HCT116 (cell line): ENCODE data around the gene SAMD4A. TPM values are rescaled to one million over a fixed set of nuclear protein-coding genes. Genes with fewer than 3 reads are reported as not detected.

Experiments
- ATAC-seq: fragments of 200-7000 bp; cut with Tn5 transposase; 2 replicates; pipeline ENCODE4 v1.9.1; 2020; ENCODE audit warnings: mild to moderate bottlenecking, moderate library complexity
- BruUV-seq: library from RNA; stranded (reverse); fragments of 400-500 nt; replicated peaks from 2 replicates; lab custom pipeline; 2021; lab: Mats Ljungman, UMichigan
- CTCF ChIA-PET: fragments of 300-600 bp; sonication (Branson Sonifier 250); formaldehyde crosslinking; loops from one replicate; lab custom pipeline; 2021; ENCODE audit warnings: antibody characterized with exemption; lab: Charles Lee
- POLR2A ChIA-PET: fragments of 300-600, 350-600 bp; sonication (Branson Sonifier 250); formaldehyde crosslinking; loops from one replicate; lab custom pipeline; 2021; ENCODE audit warnings: antibody characterized with exemption; lab: Charles Lee
- RAD21 ChIA-PET, 2 experiments: fragments of 300-600 bp; sonication (Branson Sonifier 250); formaldehyde crosslinking; loops; one replicate each; lab custom pipeline; 2023; ENCODE audit warnings: low total read pairs in 2 of 2; ENCODE audit not compliant: uncharacterized antibody in 2 of 2, unreplicated experiment in 2 of 2, low non-redundant PET in 1 of 2; lab: Charles Lee
- DNase-seq: peaks from one replicate; pipeline ENCODE4 v3.0.0-alpha.2; 2010; ENCODE audit warnings: low read depth, low spot score
- H2AFZ ChIP-seq: fragments of 200-600 bp; shearing (Covaris generic), sonication (generic); 2 replicates; pipeline ENCODE4 v1.6.1; 2017; ENCODE audit warnings: low read depth, mixed run types, mixed read lengths, antibody characterized with exemption, low read length; ENCODE audit not compliant: poor library complexity, severe bottlenecking
- H3K27ac ChIP-seq: 2 replicates; pipeline ENCODE4 v1.5.1; 2012; ENCODE audit warnings: low read depth, low read length
- H3K27me3 ChIP-seq: fragments of 200-600 bp; sonication (generic); 2 replicates; pipeline ENCODE4 v1.6.1; 2016; ENCODE audit warnings: mixed run types, low read length, mixed read lengths; ENCODE audit not compliant: insufficient read depth
- H3K36me3 ChIP-seq, 2 experiments: fragments of 200-500 bp in 1 of 2; fragments of 200-600 bp in 1 of 2; sonication (Bioruptor generic) in 1 of 2; sonication (generic) in 1 of 2; 2 replicates each; pipeline versions ENCODE4 v1.5.1 to v1.6.1; 2014 to 2016; ENCODE audit warnings: low read length in 2 of 2, inconsistent platforms in 1 of 2, mixed read lengths in 1 of 2, mixed run types in 1 of 2; ENCODE audit not compliant: insufficient read depth in 2 of 2, control insufficient read depth in 1 of 2
- H3K4me1 ChIP-seq, 2 experiments: fragments of 200-600 bp in 1 of 2; sonication (generic) in 1 of 2; 2 replicates each; pipeline versions ENCODE4 v1.5.1 to v1.6.1; 2012 to 2017; ENCODE audit warnings: low read length in 2 of 2, inconsistent platforms in 1 of 2, mild to moderate bottlenecking in 1 of 2, mixed read lengths in 1 of 2, mixed run types in 1 of 2, moderate library complexity in 1 of 2; ENCODE audit not compliant: insufficient read depth in 2 of 2, control insufficient read depth in 1 of 2
- H3K4me2 ChIP-seq: fragments of 200-600 bp; sonication (generic); 2 replicates; pipeline ENCODE4 v1.6.1; 2017; ENCODE audit warnings: mixed run types, low read length, mixed read lengths
- H3K4me3 ChIP-seq, 2 experiments: fragments of 200-600 bp in 1 of 2; sonication (generic) in 1 of 2; replicated peaks in 1 of 2; 2 replicates each; pipeline ENCODE4 v1.5.1; 2011 to 2016; ENCODE audit warnings: low read length in 2 of 2, control low read depth in 1 of 2, low read depth in 1 of 2, mild to moderate bottlenecking in 1 of 2, mixed read lengths in 1 of 2, mixed run types in 1 of 2
- H3K79me2 ChIP-seq: fragments of 200-600 bp; sonication (generic); 2 replicates; pipeline ENCODE4 v1.6.1; 2017; ENCODE audit warnings: mild to moderate bottlenecking, mixed run types, low read length, moderate library complexity, mixed read lengths; ENCODE audit not compliant: insufficient read depth
- H3K9ac ChIP-seq: fragments of 200-600 bp; sonication (generic); 2 replicates; pipeline ENCODE4 v1.6.1; 2016; ENCODE audit warnings: low read length, mixed read lengths
- H3K9me2 ChIP-seq: fragments of 200-600 bp; sonication (generic), shearing (Covaris generic); 2 replicates; pipeline ENCODE4 v1.6.1; 2017; ENCODE audit warnings: mixed run types, mild to moderate bottlenecking, moderate library complexity; ENCODE audit not compliant: insufficient read depth
- H3K9me3 ChIP-seq, 2 experiments: fragments of 200-500 bp in 1 of 2; fragments of 200-600 bp in 1 of 2; sonication (Bioruptor generic) in 1 of 2; sonication (generic) in 1 of 2; 2 replicates each; pipeline ENCODE4 v1.6.1; 2014 to 2017; ENCODE audit warnings: low read length in 2 of 2, mixed read lengths in 2 of 2, inconsistent platforms in 1 of 2, low read depth in 1 of 2, mild to moderate bottlenecking in 1 of 2, mixed run types in 1 of 2, moderate library complexity in 1 of 2; ENCODE audit not compliant: control insufficient read depth in 1 of 2, insufficient read depth in 1 of 2
- H4K20me1 ChIP-seq: fragments of 200-600 bp; sonication (generic), shearing (Covaris generic); 2 replicates; pipeline ENCODE4 v1.6.1; 2017; ENCODE audit warnings: mixed run types, mild to moderate bottlenecking, moderate library complexity; ENCODE audit not compliant: insufficient read depth
- CBX3 ChIP-seq: IDR thresholded peaks from 2 replicates; pipeline ENCODE4 v1.6.1; 2012; ENCODE audit warnings: low read depth
- CEBPB ChIP-seq: IDR thresholded peaks from 2 replicates; pipeline ENCODE4 v1.6.1; 2012; ENCODE audit warnings: low read depth
- ELF1 ChIP-seq: IDR thresholded peaks from 2 replicates; pipeline ENCODE4 v1.6.1; 2012; ENCODE audit warnings: low read depth, borderline replicate concordance
- SP1 ChIP-seq: IDR thresholded peaks from 2 replicates; pipeline ENCODE4 v1.6.1; 2012; ENCODE audit warnings: low read depth
- TCF7L2 ChIP-seq: IDR thresholded peaks from 2 replicates; pipeline ENCODE4 v1.7.0; 2011; ENCODE audit warnings: borderline replicate concordance, inconsistent platforms; ENCODE audit not compliant: insufficient read depth, insufficient read length; ENCODE audit errors: extremely low read depth
- intact Hi-C: fragments of 100-400 bp; cut with micrococcal nuclease; formaldehyde crosslinking; loops from 2 replicates; pipeline ENCODE4 v1.10.0; 2022
- total RNA-seq: library from RNA; stranded (reverse); gene quantifications from one replicate; pipeline ENCODE4 v1.2.1, GENCODE V29; 2021; ENCODE audit not compliant: unreplicated experiment
- TF ChIP-seq, protein P1 (sequence below): IDR thresholded peaks from 2 replicates; pipeline ENCODE4 v1.6.1; 2011; ENCODE audit warnings: mild to moderate bottlenecking, low read length, moderate library complexity; ENCODE audit not compliant: insufficient replicate concordance; ENCODE audit errors: extremely low read depth

SAMD4A gene
- total RNA-seq, 1 experiment from 2014 or later, result 9.0 TPM

DNA sequence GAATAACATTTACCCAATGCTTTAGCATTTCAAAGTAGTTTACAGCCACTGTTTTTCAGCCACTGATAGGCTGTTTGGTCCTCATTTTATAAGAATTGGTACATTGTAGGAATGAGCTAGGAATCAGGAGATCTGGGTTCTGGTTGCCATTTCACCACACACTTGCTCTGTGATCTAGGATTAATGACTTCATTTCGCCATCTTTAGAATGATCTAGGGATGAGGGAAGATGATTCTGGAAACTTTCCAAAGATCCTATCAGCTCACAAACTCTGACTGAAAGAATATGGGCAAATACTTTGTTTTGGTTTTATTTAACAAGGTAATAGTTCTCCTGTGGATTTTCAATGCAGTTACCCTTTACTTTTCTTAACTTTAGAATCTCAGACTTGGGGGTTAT is 180.7 kb downstream of the SAMD4A start:
- no TSS peak for BruUV-seq
- H3K9me2 ChIP-seq, result no peaks in the 10 kb centered on the region
- no peak for DNase-seq
- intact Hi-C loops, result no loop called here
- H3K9ac ChIP-seq, result no peak overlapping the region
- no peaks in the 10 kb centered on the region for H3K9me3 ChIP-seq
- no peak for TF ChIP-seq CBX3
- TF ChIP-seq CEBPB, result no peak
- TF ChIP-seq TCF7L2, result no peak
- TF ChIP-seq SP1, result no peak
- TF ChIP-seq ELF1, result no peak
- CTCF ChIA-PET, result no interaction called here
- H3K27ac ChIP-seq, result no peak overlapping the region
- H4K20me1 ChIP-seq, result no peaks in the 10 kb centered on the region; the same call in 1 of the 2 replicates
- POLR2A ChIA-PET, result no interaction called here
- H3K27me3 ChIP-seq, result no peaks in the 10 kb centered on the region
- H2AFZ ChIP-seq, result no peak overlapping the region
- no peak overlapping the region for H3K4me3 ChIP-seq
- no peak for ATAC-seq
- no peaks in the 10 kb centered on the region for H3K79me2 ChIP-seq
- no peak overlapping the region for H3K4me2 ChIP-seq
- RAD21 ChIA-PET, result no interaction called here
- 0 out of 4 replicates have a peak, but pooled peaks cover 0 to 3% of the 10 kb centered on the region in 2 experiments for H3K36me3 ChIP-seq
- H3K4me1 ChIP-seq, result no peaks in the 10 kb centered on the region

DNA sequence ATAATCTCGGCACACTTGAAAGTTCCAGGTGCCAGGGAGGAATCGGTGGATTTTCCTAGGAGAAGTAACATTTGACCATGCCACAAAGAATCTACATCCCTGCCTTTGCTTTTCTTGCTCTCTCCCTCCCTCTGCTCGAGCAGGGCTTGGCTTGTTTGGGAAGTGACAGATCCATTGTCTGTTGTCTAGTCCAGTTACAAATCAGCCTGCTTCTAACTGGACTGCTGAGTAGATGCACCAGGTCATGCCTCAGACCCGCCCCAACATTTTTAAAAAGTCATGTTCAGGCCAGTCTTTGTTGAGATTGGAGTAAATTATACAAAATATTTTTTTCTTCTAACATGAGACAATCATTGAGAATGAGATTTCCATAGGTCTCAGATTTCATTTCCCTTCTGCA is 182.3 kb downstream of the SAMD4A start:
- H3K4me1 ChIP-seq, result no peaks in the 10 kb centered on the region
- H4K20me1 ChIP-seq, result no peaks in the 10 kb centered on the region; the same call in 1 of the 2 replicates
- H3K9me3 ChIP-seq, result no peaks in the 10 kb centered on the region
- TF ChIP-seq, protein P1, sequence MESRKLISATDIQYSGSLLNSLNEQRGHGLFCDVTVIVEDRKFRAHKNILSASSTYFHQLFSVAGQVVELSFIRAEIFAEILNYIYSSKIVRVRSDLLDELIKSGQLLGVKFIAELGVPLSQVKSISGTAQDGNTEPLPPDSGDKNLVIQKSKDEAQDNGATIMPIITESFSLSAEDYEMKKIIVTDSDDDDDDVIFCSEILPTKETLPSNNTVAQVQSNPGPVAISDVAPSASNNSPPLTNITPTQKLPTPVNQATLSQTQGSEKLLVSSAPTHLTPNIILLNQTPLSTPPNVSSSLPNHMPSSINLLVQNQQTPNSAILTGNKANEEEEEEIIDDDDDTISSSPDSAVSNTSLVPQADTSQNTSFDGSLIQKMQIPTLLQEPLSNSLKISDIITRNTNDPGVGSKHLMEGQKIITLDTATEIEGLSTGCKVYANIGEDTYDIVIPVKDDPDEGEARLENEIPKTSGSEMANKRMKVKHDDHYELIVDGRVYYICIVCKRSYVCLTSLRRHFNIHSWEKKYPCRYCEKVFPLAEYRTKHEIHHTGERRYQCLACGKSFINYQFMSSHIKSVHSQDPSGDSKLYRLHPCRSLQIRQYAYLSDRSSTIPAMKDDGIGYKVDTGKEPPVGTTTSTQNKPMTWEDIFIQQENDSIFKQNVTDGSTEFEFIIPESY, result no peak
- H3K4me3 ChIP-seq, result no peak overlapping the region
- H2AFZ ChIP-seq, result no peak overlapping the region
- no peak overlapping the region for H3K9ac ChIP-seq
- ATAC-seq, result no peak
- BruUV-seq, result no TSS peak
- RAD21 ChIA-PET, result no interaction called here
- no peaks in the 10 kb centered on the region for H3K79me2 ChIP-seq
- 0 out of 4 replicates have a peak, but pooled peaks cover 0 to 3% of the 10 kb centered on the region in 2 experiments for H3K36me3 ChIP-seq
- POLR2A ChIA-PET, result no interaction called here
- intact Hi-C loops, result no loop called here
- no peak for DNase-seq
- CTCF ChIA-PET, result no interaction called here
- no peaks in the 10 kb centered on the region for H3K9me2 ChIP-seq
- no peak overlapping the region for H3K4me2 ChIP-seq
- no peak overlapping the region for H3K27ac ChIP-seq
- H3K27me3 ChIP-seq, result no peaks in the 10 kb centered on the region
